ENCODE measurements around the gene RNF44. TPM values are rescaled to one million over a fixed set of nuclear protein-coding genes. Genes with fewer than 3 reads are reported as not detected.

The RNF44 gene
- total and polyA plus RNA-seq, 2 of the 13 experiments (the other 11 are each of a cell fraction or from before 2014, with no cell fraction given), result 9.2 to 16.8 TPM

- ChIA-PET POLR2A (interaction anchor here (1.0 to 1.3 kb wide), 3 partner anchors 9 to 23 kb away, joined by 3 to 4 read pairs (median 4); partner anchors contain the start of genes CDHR2 and RNF44), CTCF (ENCODE audit: low intra/inter-chr PET ratio, low total read pairs) (no interaction called here)
- in situ Hi-C loops (cut with HindIII; ENCODE audit: extremely low pct_ligation_motif_present, low pct_unique_long_range_greater_than_20kb) (loop anchor here (25.0 kb wide), 1 partner anchor 836 kb away; the partner anchor contains the start of genes LMAN2 and RGS14), intact Hi-C loops (cut with micrococcal nuclease; ENCODE audit: unreplicated experiment) (no loop called here)
- Histone ChIP-seq H2AFZ (ENCODE audit: low read length) (no peak overlapping the region), H3K9me3 (ENCODE audit: low read length) (no peaks in the 10 kb centered on the region), H3K4me2 (ENCODE audit: low read depth, low read length) (no peak overlapping the region), H3K27me3 (ENCODE audit: control insufficient read depth in 1 of 2, insufficient read depth in 2 of 2, low read length in 2 of 2) (peaks cover 0 to 1% of the 10 kb centered on the region in 2 experiments; a peak in 2 of 5 replicates), H3K36me3 (replicated peaks in 1 of 2; ENCODE audit: control insufficient read depth in 1 of 2, insufficient read depth in 2 of 2, low read length in 2 of 2) (peaks cover 22 to 27% of the 10 kb centered on the region in 2 experiments), H3K27ac (ENCODE audit: extremely low read length, insufficient read depth, low read length) (no peak overlapping the region), H3K79me2 (ENCODE audit: insufficient read depth, low read length) (no peaks in the 10 kb centered on the region), H3K4me3 (replicated peaks in 1 of 3; ENCODE audit: insufficient read depth in 1 of 3, low read depth in 2 of 3, low read length in 3 of 3) (no peak overlapping the region), H3K9ac (ENCODE audit: insufficient read depth, low read depth, low read length) (no peak overlapping the region), H3K4me1 (ENCODE audit: insufficient read depth, low read length) (0 out of 2 replicates have a peak, but pooled peaks cover 5% of the 10 kb centered on the region), H4K20me1 (ENCODE audit: insufficient read depth, low read length) (peaks cover 3% of the 10 kb centered on the region; the same call in 1 of the 2 replicates)
- DNase-seq (ENCODE audit: low spot score), result no peak
- BruUV-seq (replicated peaks), result no TSS peak
- over 99% methylated on average over 9 of the region's 9 CpGs for WGBS (ENCODE audit: low lambda C conversion rate)
- no peak for ATAC-seq
- TF ChIP-seq RBM39 (IDR thresholded peaks at IDR 0.05; ENCODE audit: low read depth, low read length, poor library complexity, severe bottlenecking), result no peak
- TF ChIP-seq POLR2A (IDR thresholded peaks at IDR 0.05; ENCODE audit: insufficient read depth in 1 of 2, low read depth in 2 of 2, low read length in 2 of 2), result 0 out of 4 replicates have a peak, but pooled peaks of 1 of the 2 experiments have one; percentile 18
- no peak for TF ChIP-seq DNMT3B (CRISPR knock-in tag; conservative IDR thresholded peaks at IDR 0.05)
- FAIRE-seq, result no peak
These were observed 10.7 kb downstream of the RNF44 start for GRCh38 chr5:176526462-176526861.

DNA sequence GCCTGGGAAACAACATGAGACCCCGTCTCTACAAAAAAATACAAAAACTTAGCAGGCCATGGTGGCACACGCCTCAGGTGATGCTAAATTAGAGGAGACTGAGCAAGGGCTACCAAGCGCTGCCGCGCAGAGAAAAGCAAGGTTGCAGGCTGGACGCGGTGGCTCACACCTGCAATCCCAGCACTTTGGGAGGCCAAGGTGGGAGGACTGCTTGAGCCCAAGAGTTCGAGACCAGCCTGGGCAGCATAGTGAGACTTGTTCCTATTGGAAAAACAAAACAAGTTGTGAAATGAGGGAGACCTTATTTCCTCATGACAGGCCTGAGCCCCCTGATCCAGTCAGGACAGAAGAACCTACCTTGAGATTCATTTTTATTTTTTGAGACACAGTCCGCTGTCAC is 11.5 kb downstream of the RNF44 start:
- H4K20me1 ChIP-seq (ENCODE audit: insufficient read depth, low read length), result no peaks in the 10 kb centered on the region
- no peak overlapping the region for H3K4me3 ChIP-seq (replicated peaks in 1 of 3; ENCODE audit: insufficient read depth in 1 of 3, low read depth in 2 of 3, low read length in 3 of 3)
- no peak overlapping the region for H3K4me2 ChIP-seq (ENCODE audit: low read depth, low read length)
- TF ChIP-seq ZNF652 (CRISPR knock-in tag; IDR thresholded peaks at IDR 0.05; ENCODE audit: borderline replicate concordance, low read depth) (no peak), ZFP91 (CRISPR knock-in tag; IDR thresholded peaks at IDR 0.05; ENCODE audit: borderline replicate concordance) (no peak), PAF1 (CRISPR knock-in tag; IDR thresholded peaks at IDR 0.05) (0 out of 2 replicates have a peak, but pooled peaks have one; percentile 4), THAP7 (CRISPR knock-in tag; IDR thresholded peaks at IDR 0.05) (no peak)
- no peak for ATAC-seq
- in situ Hi-C loops (cut with HindIII; ENCODE audit: extremely low pct_ligation_motif_present, low pct_unique_long_range_greater_than_20kb), result loop anchor here (25.0 kb wide), 1 partner anchor 837 kb away; the partner anchor contains the start of genes LMAN2 and RGS14
- no peak overlapping the region for H2AFZ ChIP-seq (ENCODE audit: low read length)
- peaks cover 15 to 21% of the 10 kb centered on the region in 2 experiments; a peak in 4 of 5 replicates for H3K36me3 ChIP-seq (replicated peaks in 1 of 2; ENCODE audit: control insufficient read depth in 1 of 2, insufficient read depth in 2 of 2, low read length in 2 of 2)
- ChIA-PET POLR2A (interaction anchor here (1.4 kb wide), 1 partner anchor 10 kb away, joined by 3 read pairs; no protein-coding TSS in a partner anchor), CTCF (ENCODE audit: low intra/inter-chr PET ratio, low total read pairs) (no interaction called here)
- BruUV-seq (replicated peaks), result no TSS peak
- intact Hi-C loops (cut with micrococcal nuclease; ENCODE audit: unreplicated experiment), result no loop called here
- no peak for FAIRE-seq
- peaks cover 13% of the 10 kb centered on the region; the same call in 1 of the 2 replicates for H3K4me1 ChIP-seq (ENCODE audit: insufficient read depth, low read length)
- H3K27ac ChIP-seq (ENCODE audit: extremely low read length, insufficient read depth, low read length), result no peak overlapping the region
- no peak for DNase-seq (ENCODE audit: low spot score)
- no peaks in the 10 kb centered on the region for H3K9me3 ChIP-seq (ENCODE audit: low read length)
- WGBS (ENCODE audit: low lambda C conversion rate), result 98% methylated on average over 9 of the region's 9 CpGs
- H3K79me2 ChIP-seq (ENCODE audit: insufficient read depth, low read length), result no peaks in the 10 kb centered on the region
- peaks cover 0 to 4% of the 10 kb centered on the region in 2 experiments; a peak in 2 of 5 replicates for H3K27me3 ChIP-seq (ENCODE audit: control insufficient read depth in 1 of 2, insufficient read depth in 2 of 2, low read length in 2 of 2)
- no peak overlapping the region for H3K9ac ChIP-seq (ENCODE audit: insufficient read depth, low read depth, low read length)

Measured in HepG2 (cell line).